AML-193 (cell line): ENCODE measurements around the gene OXSM.

Experiments used
- DNase-seq, 2 experiments: peaks; one replicate each; lab custom pipeline; 2025; lab: John Stamatoyannopoulos, UW

OXSM gene

DNA sequence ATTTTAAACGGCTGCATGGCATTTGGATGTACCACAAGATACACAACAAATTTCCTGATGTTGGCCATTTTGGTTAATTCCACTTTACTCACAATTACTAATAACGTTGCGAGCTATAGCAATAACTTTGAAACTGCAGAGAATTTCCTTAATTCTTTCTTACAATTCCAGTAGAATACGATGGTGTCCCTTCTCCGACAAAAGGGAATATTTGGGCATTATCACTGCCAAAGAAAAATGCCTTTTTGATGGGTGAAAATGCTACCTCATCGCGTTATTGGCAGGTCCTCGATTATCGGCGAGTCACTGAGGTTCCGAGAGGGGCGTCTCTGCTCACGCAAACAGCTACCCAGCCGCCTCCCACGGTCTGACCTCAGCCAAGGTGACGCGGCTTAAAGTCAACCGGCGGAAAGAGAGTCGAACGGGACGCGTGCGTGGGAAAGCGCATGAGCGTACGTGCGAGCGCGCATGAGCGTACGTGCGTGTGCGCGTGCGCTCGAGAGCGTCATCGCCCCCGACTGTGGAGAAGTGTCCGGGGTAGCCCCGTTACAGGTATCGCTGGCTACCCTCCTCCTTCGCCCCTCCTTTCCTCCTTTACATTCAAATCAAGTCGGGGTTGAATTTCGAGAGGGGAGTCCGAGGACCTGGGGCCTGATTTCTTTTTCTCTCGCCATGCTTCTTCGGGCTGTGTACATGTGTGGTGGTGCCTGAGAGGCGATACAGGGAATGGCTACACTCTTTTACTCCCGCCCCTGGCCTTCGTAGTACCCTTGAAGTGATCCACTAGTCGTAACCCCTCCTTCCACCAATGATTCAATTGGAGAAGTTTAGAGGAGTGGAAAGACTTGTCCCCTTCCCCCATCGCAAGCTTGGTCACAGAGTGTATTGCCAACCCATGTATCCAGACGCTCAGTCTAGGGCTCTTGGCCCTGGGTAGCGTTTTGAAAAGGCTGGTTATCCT lies at the start of gene OXSM:
OXSM (plus strand) TSS at position 495 of the 961 bp plus-strand sequence. CDS start 931 bp downstream, outside the sequence.
- peak; percentile 91 to 92 for DNase-seq

DNA sequence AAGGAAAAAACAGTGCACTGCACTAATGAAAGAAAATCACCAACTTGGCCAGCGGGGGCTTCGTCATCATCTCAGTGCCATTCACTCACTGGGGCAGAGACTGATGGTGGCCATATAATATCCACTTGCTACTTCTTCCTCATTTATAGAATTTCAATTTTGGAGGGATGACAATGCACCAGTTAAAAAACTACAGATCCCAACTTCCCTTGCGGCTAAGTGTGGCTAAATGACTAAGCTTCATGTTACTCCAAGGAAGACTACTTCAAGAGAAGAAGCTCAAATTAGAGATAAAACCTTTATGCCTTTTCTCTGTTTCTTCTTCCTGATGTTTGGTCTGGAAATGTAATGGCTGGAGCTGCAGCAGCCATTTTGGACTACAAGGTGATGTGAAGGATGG lies 45.4 kb upstream of the OXSM start:
- peak in 1 of 2 experiments; percentile 14 for DNase-seq

DNA sequence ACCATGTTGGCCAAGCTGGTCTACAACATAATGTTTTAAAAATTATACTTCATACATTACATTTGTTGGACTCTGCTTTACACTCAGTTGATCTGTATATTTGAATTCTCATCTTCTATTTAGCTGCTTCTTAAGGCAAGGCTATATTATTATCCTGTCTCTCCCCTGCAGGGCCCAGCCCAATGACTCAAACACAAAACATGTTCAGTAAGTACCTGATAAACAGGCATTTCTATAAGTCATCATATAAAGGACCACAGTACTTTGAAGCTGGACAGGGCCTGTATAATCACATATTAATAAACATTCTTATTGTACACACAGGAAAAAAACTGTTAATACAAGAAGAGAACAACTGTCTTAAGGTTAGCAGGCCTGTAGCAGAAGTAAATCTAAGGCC lies 42.9 kb upstream of the OXSM start:
- no peak for DNase-seq

DNA sequence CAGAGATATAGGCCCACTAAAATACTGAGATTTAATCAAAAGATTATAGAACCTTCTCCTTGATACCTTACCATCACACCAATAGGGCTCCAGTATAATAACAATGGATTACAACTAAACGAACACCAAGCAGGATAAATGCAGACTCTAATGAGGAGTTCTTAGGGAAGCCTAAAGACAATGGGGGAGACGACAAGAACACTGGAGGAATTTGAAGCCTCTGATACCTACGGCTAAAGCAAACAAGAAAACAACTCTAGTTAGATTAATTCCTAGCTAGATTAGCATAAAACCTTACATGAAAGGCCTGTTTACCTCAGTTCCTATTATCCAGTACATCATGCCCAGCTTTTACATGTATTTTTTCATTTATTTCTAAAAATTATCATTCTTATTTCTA lies 41.7 kb upstream of the OXSM start:
- no peak for DNase-seq

DNA sequence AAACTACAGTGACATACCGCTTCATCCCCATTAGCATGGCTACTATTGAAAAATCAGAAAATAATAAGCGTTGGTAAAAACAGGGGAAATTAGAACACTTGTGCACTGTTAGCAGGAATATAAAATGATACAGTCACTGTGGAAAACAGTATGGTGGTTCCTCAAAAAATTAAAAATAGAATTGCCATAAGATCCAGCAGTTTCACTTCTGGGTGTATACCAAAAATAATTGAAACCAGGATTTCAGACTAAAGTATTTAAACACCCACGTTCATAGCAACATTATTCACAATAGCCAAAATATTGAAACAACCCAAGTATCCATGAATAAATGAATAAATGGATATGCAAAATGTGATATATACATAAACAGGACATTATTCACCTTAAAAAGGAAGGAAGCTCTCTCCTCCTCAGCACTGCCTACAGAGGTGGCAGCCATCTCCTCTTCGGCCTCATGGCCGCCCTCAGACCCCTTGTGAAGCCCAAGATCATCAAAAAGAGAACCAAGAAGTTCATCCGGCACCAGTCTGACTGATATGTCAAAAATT lies 40.8 kb upstream of the OXSM start:
- no peak for DNase-seq

DNA sequence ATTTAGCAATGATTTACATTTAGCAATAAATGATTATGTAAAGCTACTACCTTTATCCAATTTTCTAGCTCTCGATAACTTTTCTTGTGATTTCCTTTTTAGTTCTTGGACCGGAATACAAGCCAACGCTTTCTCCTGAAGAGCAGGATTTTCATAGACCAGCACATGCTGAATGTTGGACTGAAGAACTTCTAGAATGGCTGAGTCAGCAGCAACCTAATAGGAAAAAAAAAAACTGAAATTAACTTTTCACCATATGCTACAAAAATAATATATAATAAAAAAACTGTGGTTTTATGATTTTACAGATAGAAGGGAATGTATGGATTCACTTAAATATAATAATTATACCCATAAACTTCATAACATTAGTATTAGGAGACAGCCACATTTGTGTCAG lies 38.8 kb upstream of the OXSM start:
- DNase-seq, result no peak

DNA sequence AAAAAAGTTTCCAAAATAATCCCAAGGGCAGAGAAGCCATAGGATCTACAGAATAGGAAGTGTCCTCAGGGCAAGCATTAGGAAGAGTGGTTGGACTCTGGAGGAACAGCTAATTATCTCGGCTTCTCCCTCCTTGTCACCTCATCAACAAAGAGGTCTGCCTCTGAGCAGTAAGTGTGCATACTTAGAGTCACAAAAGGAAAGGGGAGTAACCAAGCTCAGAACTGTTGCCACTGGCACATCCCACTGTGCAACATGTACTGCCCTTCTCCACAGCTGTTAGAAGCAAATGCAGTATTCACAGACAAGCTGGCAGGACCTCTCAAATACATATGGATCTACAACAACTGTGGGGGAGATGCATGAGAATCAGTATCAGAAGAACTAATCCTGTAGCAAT lies 38.2 kb upstream of the OXSM start:
- DNase-seq, result no peak

DNA sequence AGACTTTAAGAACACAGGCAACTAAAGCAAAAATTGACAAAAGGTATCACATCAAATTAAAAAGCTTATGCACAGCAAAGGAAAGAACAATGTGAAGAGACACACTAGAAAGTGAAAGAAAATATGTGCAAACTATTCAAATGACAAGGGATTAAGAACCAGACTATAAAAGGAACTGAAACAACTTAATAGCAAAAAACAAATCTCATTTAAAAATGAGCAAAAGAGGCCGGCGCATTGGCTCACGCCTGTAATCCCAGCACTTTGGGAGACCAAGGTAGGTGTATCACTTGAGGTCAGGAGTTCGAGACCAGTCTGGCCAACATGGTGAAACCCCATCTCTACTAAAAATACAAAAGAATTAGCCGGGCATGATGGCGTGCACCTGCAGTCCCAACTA lies 21.0 kb upstream of the OXSM start:
- DNase-seq, result no peak

DNA sequence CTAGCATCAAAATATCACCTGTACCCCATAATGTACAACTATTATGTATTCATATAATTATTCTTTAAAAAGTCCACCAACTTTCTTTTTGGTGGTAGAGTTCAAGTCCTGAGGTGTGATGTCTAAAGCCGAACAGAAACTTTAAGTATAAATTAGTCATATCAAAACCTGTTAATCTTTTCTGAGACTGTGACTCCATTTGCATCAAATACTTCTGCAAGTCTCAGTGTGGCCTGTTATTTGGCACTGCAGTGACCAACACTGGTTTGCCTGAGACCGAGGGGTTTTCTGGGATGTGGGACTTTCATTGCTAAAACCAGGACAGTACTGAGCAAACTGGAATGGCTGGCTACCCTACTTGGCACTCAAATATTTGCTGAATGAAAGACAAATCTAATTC lies 14.0 kb upstream of the OXSM start:
- DNase-seq, result no peak

DNA sequence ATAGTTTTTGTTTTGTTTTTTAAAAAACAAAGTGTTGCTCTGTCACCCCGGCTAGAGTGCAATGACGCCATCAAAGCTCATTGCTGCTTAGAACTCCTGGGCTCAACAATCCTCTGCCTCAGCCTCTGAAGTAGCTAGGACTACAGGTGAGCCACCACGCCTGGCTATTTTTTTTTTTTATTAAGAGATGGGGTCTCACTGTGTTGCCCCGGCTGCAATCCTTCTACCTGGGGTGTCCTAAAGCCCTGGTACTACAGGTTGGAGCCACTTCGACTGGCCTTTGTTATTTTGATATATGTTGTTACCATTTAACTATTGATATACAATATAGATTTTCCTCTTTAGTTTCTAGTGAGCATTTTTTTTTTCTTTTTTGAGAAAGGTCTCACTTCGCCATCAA lies 9.3 kb upstream of the OXSM start:
- no peak for DNase-seq

DNA sequence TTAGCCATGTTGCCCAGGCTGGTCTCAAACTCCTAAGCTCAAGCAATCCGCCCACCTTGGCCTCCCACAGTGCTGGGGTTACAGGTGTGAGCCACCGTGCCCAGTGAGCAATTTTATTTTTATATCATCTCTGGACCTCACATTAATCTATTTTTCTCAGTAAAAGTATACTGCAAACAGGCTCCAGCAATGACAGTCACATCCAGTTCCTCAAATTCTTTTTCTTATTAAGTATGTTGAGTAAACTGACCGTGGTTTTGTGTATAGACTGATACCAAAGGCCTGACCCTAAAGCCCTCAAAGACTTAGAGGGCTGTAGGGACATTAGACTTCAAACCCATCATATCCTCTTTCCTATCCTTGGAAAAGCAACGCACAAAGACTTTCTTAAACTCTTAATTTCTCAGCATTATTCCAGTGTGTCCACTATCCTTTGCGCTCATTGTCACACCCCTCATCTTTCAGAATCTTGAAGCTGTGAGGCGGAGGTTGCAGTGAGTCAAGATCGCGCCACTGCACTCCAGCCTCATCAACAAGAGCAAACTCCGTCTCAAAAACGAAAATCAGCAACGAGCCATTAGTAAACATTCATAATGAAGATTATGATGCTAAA lies 8.6 kb upstream of the OXSM start:
- peak; percentile 50 for DNase-seq

DNA sequence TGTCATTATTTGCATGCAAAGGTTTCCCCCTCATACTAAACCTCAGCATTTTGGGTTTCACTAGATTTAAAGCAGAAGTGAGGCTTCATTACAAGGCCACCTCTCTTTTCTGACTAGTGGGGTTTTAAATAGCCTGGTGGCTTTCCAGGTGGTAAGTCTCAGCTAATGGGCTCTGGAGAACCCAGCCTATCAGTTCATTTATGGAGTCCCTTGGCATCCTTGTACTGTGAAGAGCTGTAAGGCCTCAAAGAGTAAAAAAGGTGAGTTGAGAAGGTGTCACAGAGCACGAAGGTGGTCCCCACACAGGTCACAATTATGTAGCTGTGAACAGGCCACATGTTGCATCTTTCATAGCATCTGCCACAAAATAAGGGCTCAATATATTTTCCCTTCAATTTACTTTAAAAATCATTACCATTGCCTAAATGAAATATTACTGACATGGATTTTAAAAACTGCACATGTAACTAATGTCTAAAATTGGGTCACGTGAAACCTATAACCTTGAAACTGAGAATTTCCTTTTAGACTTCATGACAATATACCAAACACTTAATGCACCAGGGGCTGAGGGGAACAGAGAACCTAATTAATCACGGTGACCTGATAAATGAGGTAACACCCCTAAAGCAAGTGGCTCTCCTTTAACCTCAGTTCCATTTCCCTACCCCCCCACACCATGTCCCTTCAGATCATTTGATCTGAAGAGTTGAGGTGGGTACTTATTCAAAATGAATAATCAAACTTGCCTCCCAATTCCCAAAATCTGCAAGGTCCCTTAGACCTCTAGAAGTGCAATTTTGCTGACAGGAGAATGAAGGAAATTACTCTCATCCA lies 7.9 kb upstream of the OXSM start:
- peak in 1 of 2 experiments; percentile 30 for DNase-seq

DNA sequence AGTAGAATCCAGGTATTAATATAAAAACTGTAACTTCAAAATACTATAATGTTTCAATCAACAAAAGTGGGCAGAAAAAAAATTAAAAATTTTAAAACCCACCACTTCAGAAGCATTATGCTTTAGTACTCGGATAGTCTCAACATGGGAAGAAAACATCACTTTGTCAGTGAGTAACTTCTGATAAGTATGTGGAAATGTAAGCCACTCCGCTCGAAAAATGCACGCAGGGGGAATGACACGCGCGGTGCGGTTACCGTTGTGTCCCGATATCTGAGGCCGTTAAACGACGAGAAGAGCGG lies 7.3 kb upstream of the OXSM start:
- DNase-seq, result no peak

DNA sequence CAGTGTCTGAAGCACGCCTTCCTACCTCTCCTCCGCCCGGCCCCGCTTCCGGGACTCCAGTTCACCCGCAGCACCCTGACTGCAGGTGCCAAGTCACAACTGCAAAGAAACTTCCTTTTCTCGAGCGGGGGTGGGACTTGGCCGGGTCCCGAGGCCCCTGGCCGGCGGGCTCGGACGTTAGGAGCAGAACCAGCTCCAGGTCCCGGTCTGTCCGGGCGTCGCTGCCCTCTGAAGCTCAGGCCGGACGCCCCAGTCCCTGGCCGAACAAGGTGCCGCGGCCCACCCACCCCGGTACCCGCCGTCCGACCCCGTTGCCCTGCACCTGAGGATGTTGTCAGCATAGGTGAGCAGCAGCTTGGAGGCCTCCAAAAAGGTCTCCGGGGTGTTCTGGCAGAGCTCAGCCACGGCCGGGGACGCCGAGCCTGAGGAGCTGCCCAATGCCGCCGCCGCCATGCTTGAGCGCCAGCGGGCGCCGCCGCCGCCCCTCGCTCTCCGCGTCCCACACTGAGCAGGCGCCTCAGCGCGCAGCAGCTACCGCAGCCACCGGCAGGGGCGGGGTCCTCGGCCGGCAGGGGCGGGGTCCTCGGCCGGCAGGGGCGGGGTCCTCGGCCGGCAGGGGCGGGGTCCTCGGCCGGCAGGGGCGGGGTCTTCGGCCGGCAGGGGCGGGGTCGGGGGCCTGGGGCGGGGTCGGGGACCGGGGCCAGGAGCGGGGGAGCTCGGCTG lies 6.8 kb upstream of the OXSM start, which contains the start of gene NGLY1:
NGLY1 (minus strand) TSS at position 506 of the 723 bp plus-strand sequence; CDS start at position 453, 53 bp downstream.
- DNase-seq, result peak; percentile 84 to 85

DNA sequence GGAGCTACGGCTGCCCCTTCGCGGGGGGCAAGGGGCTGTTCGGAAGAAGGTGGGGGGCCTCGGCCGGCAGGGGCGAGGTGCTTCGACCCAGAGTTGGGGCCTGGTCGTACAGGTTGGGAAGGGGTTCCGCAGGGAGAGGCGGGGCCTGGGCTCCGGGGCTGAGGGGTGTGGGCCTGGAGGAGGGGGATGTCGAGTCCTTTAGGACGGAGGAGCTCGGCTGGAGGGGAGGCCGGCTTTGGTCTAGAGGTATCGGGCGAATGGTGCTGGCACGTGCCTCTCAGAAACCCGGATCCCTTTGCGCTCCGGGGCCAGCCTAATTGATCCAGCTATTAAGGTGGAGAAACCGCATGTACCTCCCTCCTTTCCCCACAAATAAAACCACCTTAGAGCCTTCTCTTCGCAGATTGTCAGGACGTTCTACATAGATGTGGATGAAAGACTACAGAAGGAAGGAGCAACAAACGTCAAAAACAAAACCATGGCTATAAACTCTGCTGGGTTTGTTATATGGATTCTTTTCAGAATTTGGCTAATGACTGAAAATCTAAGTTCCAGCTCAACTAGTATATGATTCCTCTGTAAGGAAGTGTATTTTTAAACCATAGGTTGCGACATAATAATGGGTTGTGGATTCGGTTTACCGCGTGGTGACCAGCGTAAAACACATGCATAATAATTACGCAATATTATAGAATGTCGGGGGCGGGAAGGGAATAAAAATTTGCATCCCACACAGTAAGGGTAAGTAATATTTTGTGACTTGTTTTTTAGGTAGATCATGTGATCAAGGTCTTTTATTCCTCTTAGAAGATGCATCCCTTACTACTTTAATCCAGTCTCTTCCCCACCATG lies 6.0 kb upstream of the OXSM start:
- DNase-seq, result peak; percentile 65 to 70

DNA sequence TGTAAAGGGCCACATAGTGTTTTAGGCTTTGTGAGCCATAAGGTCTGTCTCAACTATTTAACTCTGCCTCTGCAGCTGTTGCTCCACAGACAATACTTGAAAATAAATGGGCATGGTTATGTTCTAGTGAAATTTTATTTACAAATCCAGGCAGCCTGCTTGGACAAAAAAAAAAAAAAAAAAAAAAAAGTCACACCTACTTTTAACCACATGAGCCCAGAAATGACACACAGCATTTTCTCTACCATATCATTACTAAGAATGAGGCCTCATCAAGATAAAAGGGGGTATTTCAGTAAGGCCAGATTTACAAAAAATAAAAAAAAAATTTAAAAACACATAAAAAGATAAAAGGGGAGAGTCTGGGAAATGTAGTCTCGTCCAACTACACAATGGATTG lies 4.9 kb upstream of the OXSM start:
- DNase-seq, result no peak

DNA sequence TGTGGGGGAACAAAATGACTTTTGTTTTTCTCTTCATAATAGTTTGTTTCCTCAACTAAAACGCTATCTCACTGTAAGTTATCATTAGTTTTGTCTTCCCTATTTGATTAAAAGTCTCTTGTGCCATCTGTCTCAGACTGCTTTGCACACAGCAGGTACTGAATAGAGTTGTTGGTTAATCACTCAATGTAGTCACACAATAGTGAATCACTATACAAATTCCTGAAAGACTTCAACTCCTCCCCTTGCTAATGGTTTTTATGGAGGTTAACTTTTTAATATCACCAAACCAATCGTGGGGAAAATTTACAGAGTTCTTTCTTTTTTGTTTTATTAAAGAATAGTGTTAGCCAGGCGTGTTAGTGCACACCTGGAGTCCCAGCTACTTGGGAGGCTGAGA lies 4.1 kb upstream of the OXSM start:
- no peak for DNase-seq

DNA sequence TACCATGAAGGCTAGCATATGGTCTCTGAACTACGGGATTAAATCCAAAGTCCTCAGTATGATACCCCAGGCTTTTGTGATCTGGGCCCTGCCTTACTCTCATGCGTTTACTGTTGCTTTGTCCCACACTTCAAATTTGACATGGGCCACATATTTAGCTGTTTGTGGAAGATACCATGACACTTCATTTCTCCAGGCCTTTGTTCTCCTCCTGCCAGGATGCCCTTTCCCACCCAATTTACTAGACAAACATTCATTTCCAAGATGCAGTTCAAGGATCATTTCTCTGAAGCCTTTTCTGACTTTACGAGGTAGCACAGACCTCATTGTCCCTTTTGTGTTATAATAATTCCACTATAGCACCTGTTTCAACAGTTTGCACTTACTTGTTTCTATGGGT lies 2.2 kb upstream of the OXSM start:
- no peak for DNase-seq

DNA sequence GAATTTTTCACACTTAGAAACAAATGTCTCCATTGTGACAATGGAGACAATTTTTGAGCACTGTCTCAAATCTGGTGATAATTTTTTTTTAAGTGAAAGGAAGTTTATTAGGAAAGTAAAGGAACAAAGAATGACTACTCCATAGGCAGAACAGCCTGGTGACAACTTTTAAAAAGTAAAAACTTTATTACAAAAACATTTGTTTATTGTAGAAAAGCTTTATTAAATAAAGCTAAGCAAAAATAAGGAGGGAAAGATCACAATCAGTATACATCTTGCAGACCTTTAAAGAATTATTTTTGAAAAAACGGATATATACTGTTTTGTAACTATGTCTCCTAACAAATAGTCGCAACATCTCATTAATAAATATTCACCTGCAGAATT lies 688 bp upstream of the OXSM start:
- no peak for DNase-seq

DNA sequence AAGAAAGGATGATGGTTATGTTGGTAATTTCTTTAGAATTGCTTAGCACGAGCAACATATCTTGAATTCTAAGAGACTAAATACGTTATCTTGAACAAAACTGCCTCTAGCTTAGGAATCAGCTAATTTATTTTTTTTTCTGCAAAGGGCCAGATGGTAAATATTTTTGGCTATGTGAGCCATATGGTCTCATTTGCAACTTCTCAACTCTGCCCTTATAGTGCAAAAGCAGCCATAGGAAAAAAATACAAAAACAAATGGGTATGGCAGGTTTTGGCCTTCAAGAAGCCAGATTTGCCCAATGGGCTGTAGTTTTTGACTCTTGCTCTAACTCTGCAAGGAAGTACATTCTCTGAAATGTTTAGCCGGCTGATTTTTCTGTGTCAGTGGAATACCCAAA lies 11.9 kb downstream of the OXSM start:
- DNase-seq, result no peak

DNA sequence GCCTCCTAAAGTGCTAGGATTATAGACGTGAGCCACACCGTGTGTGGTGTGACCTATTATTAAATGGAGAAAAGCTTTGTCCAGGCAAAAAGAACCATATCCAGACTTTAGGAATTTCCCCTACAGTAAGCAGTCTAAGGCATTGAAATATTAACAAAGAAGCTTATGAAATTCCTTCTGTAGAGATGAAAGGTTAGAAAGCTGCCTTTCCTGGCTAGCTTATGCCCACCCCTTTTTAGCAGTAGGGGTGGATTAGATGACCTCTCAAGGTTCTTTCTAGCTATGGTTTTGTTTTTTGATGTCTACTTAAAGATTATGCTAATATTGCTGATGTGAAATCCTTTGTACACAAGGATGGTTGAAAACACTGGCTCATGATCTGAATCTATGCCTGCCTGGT lies 13.9 kb downstream of the OXSM start:
- DNase-seq, result no peak
